NOMO-1 treated with dmso at 0.1 percent for 144 hours (cell line): ENCODE results near the gene MLX.
"Not testable (repeated sequence)": the region's sequence is repeated elsewhere in the genome, so short reads cannot be mapped to it uniquely, and the experiment has no call there.

Experiments used
- DNase-seq: peaks from one replicate; lab custom pipeline; 2025; ENCODE audit not compliant: unreplicated experiment; lab: John Stamatoyannopoulos, UW

The MLX gene

GRCh38 chr17:42577532-42578281, 10.8 kb downstream of the MLX start, which contains the start of gene PSMC3IP:
Gene PSMC3IP, minus strand, starts transcription at chr17:42577729. Its CDS starts 43 bp downstream, at chr17:42577686.
- peak; percentile 95 for DNase-seq

DNA sequence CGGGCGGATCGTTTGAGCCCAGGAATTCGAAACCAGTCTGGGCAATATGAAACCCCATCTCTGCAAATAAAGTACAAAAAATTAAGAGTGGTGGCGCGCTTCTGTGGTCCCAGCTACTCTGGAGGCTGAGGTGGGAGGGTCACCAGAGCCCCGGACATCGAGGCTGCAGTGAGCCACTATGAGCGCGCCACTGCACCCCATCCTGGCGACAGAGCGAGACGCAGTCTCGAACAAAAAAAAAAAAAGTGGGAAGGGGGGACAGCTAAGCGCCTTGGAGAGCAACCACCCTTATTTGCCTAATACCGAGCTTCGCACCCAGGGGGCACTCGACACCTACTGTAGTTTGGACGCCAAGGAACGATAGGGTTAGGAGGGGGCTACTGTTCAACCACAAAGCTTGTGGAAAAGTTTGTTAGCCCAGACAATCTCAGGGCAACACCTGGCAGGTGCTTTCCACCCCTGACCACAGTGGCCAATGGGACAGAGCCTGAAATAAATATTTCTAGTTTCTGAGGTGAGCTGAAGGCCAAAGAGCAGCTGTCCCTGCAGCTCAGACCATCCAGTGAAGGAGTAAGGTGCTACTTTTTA, 11.5 kb downstream of the MLX start:
- peak; percentile 83 for DNase-seq

GRCh38 chr17:42579794-42580551, 13.1 kb downstream of the MLX start:
- peak; percentile 19 for DNase-seq

- no peak for DNase-seq
Measured at GRCh38 chr17:42581744-42582270, 14.9 kb downstream of the MLX start.

DNA sequence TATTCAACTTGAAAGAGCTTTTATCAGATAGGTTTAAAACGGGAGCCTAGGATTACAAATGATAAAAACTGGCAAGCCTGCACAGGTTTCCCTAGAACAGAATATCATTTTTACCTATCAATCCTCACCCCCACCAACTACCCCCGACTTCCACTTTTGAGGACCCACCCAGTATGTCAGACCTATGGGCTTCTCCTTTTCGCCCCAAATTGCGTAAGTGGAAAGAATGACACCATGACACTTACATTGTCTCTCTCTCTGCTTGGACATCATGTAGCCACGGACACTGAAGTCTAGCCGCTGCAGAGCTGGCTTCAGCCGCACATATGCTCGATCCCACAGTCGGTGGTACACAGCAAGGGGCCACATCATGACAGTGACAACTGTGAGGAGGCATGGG, 18.0 kb downstream of the MLX start:
- DNase-seq = peak; percentile 53

GRCh38 chr17:42585353-42585752, 18.5 kb downstream of the MLX start:
- no peak for DNase-seq

DNA sequence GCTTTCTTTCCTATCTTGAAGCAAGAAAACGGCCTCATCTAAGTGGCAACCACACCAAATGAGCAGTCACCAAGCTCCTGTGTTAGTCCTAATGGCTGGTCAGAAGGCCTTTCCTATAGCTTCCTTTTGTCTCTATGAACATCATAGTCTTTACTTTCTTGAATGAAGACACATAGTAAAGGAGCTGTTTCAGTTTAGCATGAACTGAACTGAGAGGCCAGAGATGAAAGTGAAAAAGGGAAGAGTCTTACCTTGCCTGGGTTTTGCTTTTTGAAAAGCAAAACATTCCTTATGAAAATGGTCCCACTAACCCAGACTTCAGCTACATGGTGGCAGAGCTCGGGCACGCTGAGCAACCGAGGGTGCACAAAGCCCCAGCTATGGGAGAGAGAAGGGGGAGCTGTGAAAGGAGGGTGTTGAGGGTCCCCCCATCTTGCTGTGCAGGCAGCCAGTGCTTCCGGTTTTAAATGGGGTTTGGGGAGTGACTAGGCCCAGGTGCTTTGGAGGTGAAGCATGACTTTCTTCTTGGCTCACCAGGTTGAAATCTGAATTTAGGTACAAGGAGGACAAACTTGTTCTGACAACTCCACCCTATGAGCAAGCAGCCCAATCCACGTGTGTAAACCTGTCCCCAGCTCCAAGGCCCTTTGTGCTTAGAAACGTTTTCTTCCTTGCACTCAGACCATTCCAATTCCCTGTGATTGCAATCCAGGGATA, 19.8 kb downstream of the MLX start:
- DNase-seq = no peak

GRCh38 chr17:42590886-42591285, 24.0 kb downstream of the MLX start:
- DNase-seq = no peak

DNA sequence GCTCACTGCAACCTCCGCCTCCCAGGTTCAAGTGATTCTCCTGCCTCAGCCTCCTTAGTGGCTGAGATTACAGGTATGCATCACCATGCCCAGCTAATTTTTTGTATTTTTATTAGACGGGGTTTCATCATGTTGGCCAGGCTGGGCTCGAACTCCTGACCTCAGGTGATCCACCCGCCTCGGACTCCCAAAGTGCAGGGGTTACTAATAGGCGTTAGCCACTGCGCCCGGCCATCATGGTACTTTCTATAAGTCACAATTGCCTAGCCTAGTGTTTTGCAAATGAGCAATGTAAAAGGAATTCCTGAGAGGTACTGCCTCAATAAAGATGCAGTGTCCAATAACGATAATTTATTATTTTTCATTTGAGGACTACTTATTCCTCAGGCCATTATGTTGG, 24.5 kb downstream of the MLX start:
- DNase-seq = no peak

GRCh38 chr17:42596386-42596785, 29.5 kb downstream of the MLX start:
- DNase-seq = no peak

DNA sequence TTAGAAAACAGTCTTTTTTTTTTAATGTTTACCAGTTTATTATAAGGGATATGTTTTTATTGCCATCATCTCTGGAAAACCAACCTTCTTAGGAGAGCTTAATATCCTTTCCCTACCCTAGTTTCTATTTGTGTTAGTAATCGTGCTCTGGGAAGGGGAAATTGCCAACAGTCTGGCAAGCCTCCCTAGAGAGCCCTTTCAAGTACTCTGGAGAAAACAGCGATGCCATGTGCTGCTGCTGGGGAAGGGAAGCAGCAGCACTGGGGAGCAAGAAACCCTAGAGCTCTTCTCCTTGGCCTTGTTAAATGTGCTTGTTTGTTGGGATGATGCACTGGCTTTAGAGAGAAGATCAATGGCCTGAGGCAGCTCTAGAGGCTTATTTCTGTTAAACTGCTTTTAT, 32.0 kb downstream of the MLX start:
- no peak for DNase-seq

- no peak for DNase-seq
Measured at GRCh38 chr17:42603318-42603717, 36.4 kb downstream of the MLX start.

- DNase-seq = no peak
Measured at GRCh38 chr17:42607769-42608168, 40.9 kb downstream of the MLX start.

- no peak for DNase-seq
Measured at GRCh38 chr17:42608305-42609181, 41.6 kb downstream of the MLX start.

- DNase-seq = peak; percentile 99
Measured at GRCh38 chr17:42609182-42609813, 42.4 kb downstream of the MLX start, which contains the start of the genes RETREG3 and TUBG1. Gene RETREG3, minus strand, starts transcription at chr17:42609374. Its CDS starts 50 bp downstream, at chr17:42609324. Gene TUBG1, plus strand, starts transcription at chr17:42609683. Its CDS starts 55 bp downstream, at chr17:42609738.

GRCh38 chr17:42609814-42610801, 43.2 kb downstream of the MLX start:
- not testable (repeated sequence) for DNase-seq

- DNase-seq = no peak
Measured at GRCh38 chr17:42612013-42612412, 45.1 kb downstream of the MLX start.

- DNase-seq = no peak
Measured at GRCh38 chr17:42613699-42614295, 46.9 kb downstream of the MLX start.
